Measurements from ENCODE around the gene NDUFV2.
"Not testable (repeated sequence)": the region's sequence is repeated elsewhere in the genome, so short reads cannot be mapped to it uniquely, and the experiment has no call there.

Gene NDUFV2

GRCh38 chr18:9102508-9103375 is at the start of gene NDUFV2:
TSS of gene NDUFV2 (plus strand) at chr18:9102699. CDS start at chr18:9102744, 45 bp downstream.
- peak; percentile 97 to 98 for DNase-seq (ENCODE audit: low read depth in 1 of 2, low spot score in 1 of 2)

- no peak for DNase-seq (ENCODE audit: low read depth in 1 of 2, low spot score in 1 of 2)
These were observed 48.7 kb upstream of the NDUFV2 start for GRCh38 chr18:9053814-9054213.

GRCh38 chr18:9055185-9055584 is 47.3 kb upstream of the NDUFV2 start:
- DNase-seq (ENCODE audit: low read depth in 1 of 2, low spot score in 1 of 2): no peak

GRCh38 chr18:9055626-9056025 is 46.9 kb upstream of the NDUFV2 start:
- no peak for DNase-seq (ENCODE audit: low read depth in 1 of 2, low spot score in 1 of 2)

- DNase-seq (ENCODE audit: low read depth in 1 of 2, low spot score in 1 of 2): no peak
These were observed 44.9 kb upstream of the NDUFV2 start for GRCh38 chr18:9057646-9058045.

GRCh38 chr18:9058406-9058805 is 44.1 kb upstream of the NDUFV2 start:
- no peak for DNase-seq (ENCODE audit: low read depth in 1 of 2, low spot score in 1 of 2)

- no peak for DNase-seq (ENCODE audit: low read depth in 1 of 2, low spot score in 1 of 2)
These were observed 40.1 kb upstream of the NDUFV2 start for GRCh38 chr18:9062418-9062751.

GRCh38 chr18:9065864-9066263 is 36.6 kb upstream of the NDUFV2 start:
- no peak for DNase-seq (ENCODE audit: low read depth in 1 of 2, low spot score in 1 of 2)

GRCh38 chr18:9066358-9066757 is 36.1 kb upstream of the NDUFV2 start:
- DNase-seq (ENCODE audit: low read depth in 1 of 2, low spot score in 1 of 2): no peak

GRCh38 chr18:9066817-9067306 is 35.6 kb upstream of the NDUFV2 start:
- DNase-seq (ENCODE audit: low read depth in 1 of 2, low spot score in 1 of 2): no peak

GRCh38 chr18:9067823-9068222 is 34.7 kb upstream of the NDUFV2 start:
- no peak for DNase-seq (ENCODE audit: low read depth in 1 of 2, low spot score in 1 of 2)

GRCh38 chr18:9068346-9068745 is 34.2 kb upstream of the NDUFV2 start:
- DNase-seq (ENCODE audit: low read depth in 1 of 2, low spot score in 1 of 2): no peak

GRCh38 chr18:9069601-9070000 is 32.9 kb upstream of the NDUFV2 start:
- no peak for DNase-seq (ENCODE audit: low read depth in 1 of 2, low spot score in 1 of 2)

- DNase-seq (ENCODE audit: low read depth in 1 of 2, low spot score in 1 of 2): no peak
These were observed 32.3 kb upstream of the NDUFV2 start for GRCh38 chr18:9070212-9070611.

GRCh38 chr18:9079818-9080528 is 22.5 kb upstream of the NDUFV2 start:
- DNase-seq (ENCODE audit: low read depth in 1 of 2, low spot score in 1 of 2): no peak

GRCh38 chr18:9081940-9082339 is 20.6 kb upstream of the NDUFV2 start:
- no peak for DNase-seq (ENCODE audit: low read depth in 1 of 2, low spot score in 1 of 2)

- no peak for DNase-seq (ENCODE audit: low read depth in 1 of 2, low spot score in 1 of 2)
These were observed 19.6 kb upstream of the NDUFV2 start for GRCh38 chr18:9082711-9083510.

GRCh38 chr18:9086015-9086414 is 16.5 kb upstream of the NDUFV2 start:
- DNase-seq (ENCODE audit: low read depth in 1 of 2, low spot score in 1 of 2): no peak

GRCh38 chr18:9086624-9087023 is 15.9 kb upstream of the NDUFV2 start:
- no peak for DNase-seq (ENCODE audit: low read depth in 1 of 2, low spot score in 1 of 2)

GRCh38 chr18:9087144-9087543 is 15.4 kb upstream of the NDUFV2 start:
- no peak for DNase-seq (ENCODE audit: low read depth in 1 of 2, low spot score in 1 of 2)

GRCh38 chr18:9088252-9088651 is 14.2 kb upstream of the NDUFV2 start:
- no peak for DNase-seq (ENCODE audit: low read depth in 1 of 2, low spot score in 1 of 2)

GRCh38 chr18:9088727-9089126 is 13.8 kb upstream of the NDUFV2 start:
- DNase-seq (ENCODE audit: low read depth in 1 of 2, low spot score in 1 of 2): not testable (repeated sequence)

Data from stimulated activated CD4-positive, alpha-beta T cell treated with anti-CD3 and anti-CD28 coated beads, Interleukin-15, amount 100 ng/mL, for 1 hour (primary cell).